Liver (tissue), 9 donors: Measurements from ENCODE around the gene HS3ST6. TPM values are rescaled to one million over a fixed set of nuclear protein-coding genes. Genes with fewer than 3 reads are reported as not detected.

Experiments
- DNase-seq: peaks from one replicate; pipeline ENCODE4 v3.0.0-alpha.2; 2017; ENCODE audit warnings: low spot score
- H3K27ac ChIP-seq, 2 donors: one replicate each; pipeline ENCODE4 v1.7.0; 2013; ENCODE audit warnings: inconsistent platforms in 2 of 2, low read length in 2 of 2, control low read depth in 1 of 2, low read depth in 1 of 2, mild to moderate bottlenecking in 1 of 2
- H3K27me3 ChIP-seq, 4 donors: one replicate each; pipeline versions ENCODE4 v1.6.1 to v1.7.0; 2013; ENCODE audit warnings: low read length in 3 of 4, inconsistent platforms in 1 of 4, mild to moderate bottlenecking in 1 of 4, moderate library complexity in 1 of 4; ENCODE audit not compliant: control insufficient read depth in 4 of 4, insufficient read depth in 4 of 4
- H3K36me3 ChIP-seq, 4 donors: one replicate each; pipeline versions ENCODE4 v1.6.1 to v1.7.0; 2013; ENCODE audit warnings: low read length in 3 of 4, mild to moderate bottlenecking in 3 of 4, low read depth in 1 of 4, moderate library complexity in 1 of 4; ENCODE audit not compliant: control insufficient read depth in 4 of 4, insufficient read depth in 3 of 4
- H3K4me1 ChIP-seq, 4 donors: one replicate each; pipeline versions ENCODE4 v1.6.1 to v1.7.0; 2013; ENCODE audit warnings: low read length in 3 of 4, mild to moderate bottlenecking in 3 of 4, moderate library complexity in 1 of 4; ENCODE audit not compliant: control insufficient read depth in 4 of 4, insufficient read depth in 4 of 4
- H3K4me3 ChIP-seq, 3 donors: one replicate each; pipeline versions ENCODE4 v1.6.1 to v1.7.0; 2013; ENCODE audit warnings: low read length in 3 of 3, control low read depth in 1 of 3, low read depth in 1 of 3, mild to moderate bottlenecking in 1 of 3
- H3K9ac ChIP-seq, 2 donors: one replicate each; pipeline ENCODE4 v1.7.0; 2013; ENCODE audit warnings: low read length in 2 of 2, mild to moderate bottlenecking in 2 of 2, moderate library complexity in 2 of 2, control low read depth in 1 of 2, low read depth in 1 of 2
- H3K9me3 ChIP-seq, 4 donors: one replicate each; pipeline versions ENCODE4 v1.6.1 to v1.7.0; 2013; ENCODE audit warnings: low read length in 3 of 4; ENCODE audit not compliant: control insufficient read depth in 4 of 4
- CTCF ChIP-seq: fragments of 150-350 bp; IDR thresholded peaks from 2 replicates; pipeline ENCODE4 v1.5.1; 2017; ENCODE audit warnings: improper control_type of control experiment, low read depth, low read length; ENCODE audit not compliant: missing input control
- FOXA1 ChIP-seq: IDR thresholded peaks from 2 replicates; pipeline ENCODE4 v1.6.1; 2016; ENCODE audit warnings: antibody characterized with exemption
- GABPA ChIP-seq, 2 donors: IDR thresholded peaks in 1 of 2; conservative IDR thresholded peaks in 1 of 2; 2 replicates each; pipeline ENCODE4 v1.6.1; 2016; ENCODE audit warnings: antibody characterized with exemption in 2 of 2, mild to moderate bottlenecking in 1 of 2, moderate library complexity in 1 of 2
- HNF4A ChIP-seq, 2 donors: conservative IDR thresholded peaks; 2 replicates each; pipeline ENCODE4 v1.6.1; 2016; ENCODE audit warnings: antibody characterized with exemption in 2 of 2, mild to moderate bottlenecking in 2 of 2
- HNF4G ChIP-seq: IDR thresholded peaks from 2 replicates; pipeline ENCODE4 v1.6.1; 2016; ENCODE audit warnings: antibody characterized with exemption
- MAX ChIP-seq: IDR thresholded peaks from 2 replicates; pipeline ENCODE4 v1.6.1; 2016; ENCODE audit warnings: antibody characterized with exemption
- NR2F2 ChIP-seq: IDR thresholded peaks from 2 replicates; pipeline ENCODE4 v1.6.1; 2016; ENCODE audit warnings: antibody characterized with exemption
- RAD21 ChIP-seq, 2 donors: IDR thresholded peaks; 2 replicates each; pipeline ENCODE4 v1.6.1; 2016; ENCODE audit warnings: antibody characterized with exemption in 2 of 2, mild to moderate bottlenecking in 2 of 2
- REST ChIP-seq: IDR thresholded peaks from 2 replicates; pipeline ENCODE4 v1.6.1; 2016; ENCODE audit warnings: antibody characterized with exemption, mild to moderate bottlenecking
- RXRA ChIP-seq, 2 donors: IDR thresholded peaks; 2 replicates each; pipeline ENCODE4 v1.6.1; 2017 to 2018; ENCODE audit warnings: antibody characterized with exemption in 2 of 2, mild to moderate bottlenecking in 1 of 2
- SP1 ChIP-seq: IDR thresholded peaks from 2 replicates; pipeline ENCODE4 v1.6.1; 2018; ENCODE audit warnings: antibody characterized with exemption, mild to moderate bottlenecking
- TAF1 ChIP-seq: conservative IDR thresholded peaks from 2 replicates; pipeline ENCODE4 v1.6.1; 2016; ENCODE audit warnings: antibody characterized with exemption, mild to moderate bottlenecking
- YY1 ChIP-seq: IDR thresholded peaks from 2 replicates; pipeline ENCODE4 v1.6.1; 2016; ENCODE audit warnings: antibody characterized with exemption, mild to moderate bottlenecking
- ZBTB33 ChIP-seq: IDR thresholded peaks from 2 replicates; pipeline ENCODE4 v1.6.1; 2016; ENCODE audit warnings: antibody characterized with exemption
- WGBS: extraction: QIAGEN DNeasy Blood & Tissue Kit; methylation state at CpG from one replicate; pipeline ENCODE4 v1.1.7; 2013; 5-methylcytosine and 5-hydroxymethylcytosine counted together
- polyA plus RNA-seq, 2 donors: library from polyadenylated mRNA; stranded (reverse) in 1 of 2; unstranded in 1 of 2; fragments of 200-250 nt in 1 of 2; fragments of >200 nt in 1 of 2; fragmentation: Nextera tagmentation in 1 of 2; extraction: Ambion mirVana in 1 of 2; gene quantifications; one replicate each; pipeline versions ENCODE4 v1.2.1 to v1.2.3, GENCODE V29; 2013 to 2015
- total RNA-seq, 2 donors: library from RNA; depleted of rRNA; stranded (reverse); fragments of >200 nt; gene quantifications; one replicate each; pipeline ENCODE4 v1.2.3, GENCODE V29; 2014
- donor health status: healthy.
- donor health status: healthy.
- donor health status: healthy.
- donor health status: healthy.
- donor health status: healthy.

Gene HS3ST6
- total and polyA plus RNA-seq, 4 donors: not detected

GRCh38 chr16:1932050-1933028 is 14.1 kb upstream of the HS3ST6 start:
- H3K9me3 ChIP-seq: no peaks in the 10 kb centered on the region
- no peak for TF ChIP-seq TAF1
- peak; percentile 37 for TF ChIP-seq CTCF
- TF ChIP-seq FOXA1: peak; percentile 7
- no peak for TF ChIP-seq ZBTB33
- TF ChIP-seq RAD21 (IDR thresholded peaks at IDR 0.05): peak; percentile 70 to 75
- no peak for TF ChIP-seq MAX
- TF ChIP-seq NR2F2: no peak
- TF ChIP-seq YY1: peak; percentile 16
- H3K27me3 ChIP-seq: no peaks in the 10 kb centered on the region
- 58% methylated on average over 19 of the region's 19 CpGs for WGBS
- no peak overlapping the region for H3K4me3 ChIP-seq
- H3K9ac ChIP-seq: no peak overlapping the region
- H3K36me3 ChIP-seq: peaks cover 0 to 6% (median 3%) of the 10 kb centered on the region in 4 donors
- H3K27ac ChIP-seq: peak overlapping the region in 1 of 2 donors; percentile 39
- peaks cover 0 to 26% (median 14%) of the 10 kb centered on the region in 4 donors for H3K4me1 ChIP-seq
- DNase-seq: no peak

- TF ChIP-seq REST: no peak
- no peak for TF ChIP-seq GABPA (IDR thresholded peaks at IDR 0.05 in 1 of 2, conservative IDR thresholded peaks at IDR 0.05 in 1 of 2)
- no peak for TF ChIP-seq HNF4G
- no peak for TF ChIP-seq HNF4A (conservative IDR thresholded peaks at IDR 0.05)
- no peak for TF ChIP-seq NR2F2
- no peak for TF ChIP-seq RXRA (IDR thresholded peaks at IDR 0.05)
- no peak for TF ChIP-seq SP1
- Histone ChIP-seq H3K9ac (no peak overlapping the region), H3K4me3 (no peak overlapping the region), H3K4me1 (peaks cover 0 to 26% (median 13%) of the 10 kb centered on the region in 4 donors), H3K27ac (no peak overlapping the region), H3K27me3 (no peaks in the 10 kb centered on the region), H3K9me3 (no peaks in the 10 kb centered on the region), H3K36me3 (no peaks in the 10 kb centered on the region)
- WGBS: 84% methylated on average over 10 of the region's 10 CpGs
- no peak for DNase-seq
Measured at GRCh38 chr16:1930338-1930720, 12.1 kb upstream of the HS3ST6 start.
